Brain microvascular endothelial cell (primary cell): ENCODE data around the gene FITM1.

Experiments
- DNase-seq: peaks from one replicate; pipeline ENCODE4 v3.0.0-alpha.2; 2020
- H3K27ac ChIP-seq: fragments of 250-450 bp; sonication (Bioruptor Pico); 2 replicates; pipeline ENCODE4 v1.5.1; 2020; ENCODE audit warnings: mild to moderate bottlenecking, moderate library complexity
- H3K27me3 ChIP-seq: fragments of 250-450 bp; sonication (Bioruptor Pico); replicated peaks from 2 replicates; pipeline ENCODE4 v1.5.1; 2020; ENCODE audit warnings: mild to moderate bottlenecking
- H3K36me3 ChIP-seq: fragments of 250-450 bp; sonication (Bioruptor Pico); replicated peaks from 2 replicates; pipeline ENCODE4 v1.5.1; 2020; ENCODE audit warnings: mild to moderate bottlenecking
- H3K4me3 ChIP-seq: 2 replicates; pipeline ENCODE4 v1.5.1; 2011; ENCODE audit warnings: low read depth, mild to moderate bottlenecking, control low read depth, low read length, moderate library complexity
- CTCF ChIP-seq: IDR thresholded peaks from 2 replicates; pipeline ENCODE4 v1.5.1; 2011; ENCODE audit warnings: low read depth, mild to moderate bottlenecking, moderate library complexity, low read length, control low read depth, inconsistent platforms; ENCODE audit errors: missing control alignments
- in situ Hi-C: cut with HindIII; loops from 2 replicates; pipeline ENCODE4 v1.10.0; 2017; ENCODE audit warnings: low sequenced_read_pairs, low pct_ligation_motif_present

Gene FITM1

GRCh38 chr14:24122416-24122815 is 8.0 kb upstream of the FITM1 start:
- DNase-seq: no peak
- in situ Hi-C loops: no loop called here
- no peak for TF ChIP-seq CTCF
- Histone ChIP-seq H3K27me3 (no peaks in the 10 kb centered on the region), H3K36me3 (peaks cover 14% of the 10 kb centered on the region), H3K4me3 (no peak overlapping the region), H3K27ac (no peak overlapping the region)

- in situ Hi-C loops: no loop called here
- Histone ChIP-seq H3K36me3 (peaks cover 14% of the 10 kb centered on the region), H3K4me3 (no peak overlapping the region), H3K27ac (no peak overlapping the region), H3K27me3 (no peaks in the 10 kb centered on the region)
- no peak for DNase-seq
- TF ChIP-seq CTCF: no peak
These were observed 7.6 kb upstream of the FITM1 start for GRCh38 chr14:24122898-24123297.

- TF ChIP-seq CTCF: no peak
- Histone ChIP-seq H3K4me3 (no peak overlapping the region), H3K36me3 (peaks cover 14% of the 10 kb centered on the region), H3K27ac (no peak overlapping the region), H3K27me3 (no peaks in the 10 kb centered on the region)
- DNase-seq: no peak
- in situ Hi-C loops: no loop called here
These were observed 6.7 kb upstream of the FITM1 start for GRCh38 chr14:24123424-24124417.

- DNase-seq: no peak
- in situ Hi-C loops: no loop called here
These were observed 3.5 kb upstream of the FITM1 start for GRCh38 chr14:24126939-24127338.

GRCh38 chr14:24127673-24128072 is 2.8 kb upstream of the FITM1 start:
- in situ Hi-C loops: no loop called here
- Histone ChIP-seq H3K27ac (no peak overlapping the region), H3K27me3 (no peaks in the 10 kb centered on the region), H3K36me3 (peaks cover 4% of the 10 kb centered on the region), H3K4me3 (no peak overlapping the region)
- TF ChIP-seq CTCF: no peak
- no peak for DNase-seq

More at GRCh38 chr14:24126939-24127338, 3.5 kb upstream of the FITM1 start:
- Histone ChIP-seq H3K36me3 (peaks cover 6% of the 10 kb centered on the region), H3K27ac (no peak overlapping the region), H3K27me3 (no peaks in the 10 kb centered on the region), H3K4me3 (no peak overlapping the region)
- TF ChIP-seq CTCF: no peak
